K562 (cell line): ENCODE data around the gene RBBP4. TPM values are rescaled to one million over a fixed set of nuclear protein-coding genes. Genes with fewer than 3 reads are reported as not detected.

ENCODE experiments used
- ATAC-seq: fragments of 200-7000 bp; cut with Tn5 transposase; 3 replicates; pipeline ENCODE4 v1.9.1; 2020; ENCODE audit warnings: moderate library complexity
- BruUV-seq: library from RNA; stranded (reverse); fragments of 400-500 nt; replicated peaks from 2 replicates; lab custom pipeline; 2021; lab: Mats Ljungman, UMichigan
- CTCF ChIA-PET: fragments of 300-600 bp; formaldehyde crosslinking; extraction: SDS; loops from one replicate; lab custom pipeline; 2021; ENCODE audit warnings: low intra/inter-chr PET ratio; lab: Yijun Ruan, JAX
- POLR2A ChIA-PET: fragments of 300-600, 350-650 bp; sonication (Branson Sonifier 250); formaldehyde crosslinking; extraction: SDS; loops from one replicate; lab custom pipeline; 2021; ENCODE audit warnings: antibody characterized with exemption, inconsistent platforms; lab: Yijun Ruan, JAX
- DNase-seq, 4 experiments: peaks; one replicate each; pipeline versions ENCODE4 v3.0.0 to v3.0.0-alpha.2; 2011 to 2018; ENCODE audit warnings: low spot score in 3 of 4, mixed read lengths in 3 of 4; ENCODE audit errors: extremely low read depth in 1 of 4
- FAIRE-seq: peaks from 2 replicates; lab custom pipeline; 2011; peaks lifted over from hg19 to GRCh38; lab: Jason Lieb, UNC
- H2AFZ ChIP-seq: 2 replicates; pipeline ENCODE4 v1.6.0; 2011; ENCODE audit warnings: low read depth, low read length, control low read depth, inconsistent platforms
- H3K27ac ChIP-seq: fragments of 200-600 bp; 3 replicates; pipeline ENCODE4 v1.8.0; 2011; ENCODE audit warnings: low read depth, mild to moderate bottlenecking, control low read depth, inconsistent platforms, low read length, moderate library complexity, mixed read lengths; ENCODE audit errors: extremely low read depth
- H3K27me3 ChIP-seq, 2 experiments: fragments of 300-600 bp in 1 of 2; 2 replicates in 1 of 2; 3 replicates in 1 of 2; pipeline versions ENCODE4 v1.6.0 to v1.8.0; 2011; ENCODE audit warnings: inconsistent platforms in 2 of 2, low read length in 2 of 2, mild to moderate bottlenecking in 1 of 2, mixed read lengths in 1 of 2, moderate library complexity in 1 of 2; ENCODE audit not compliant: control insufficient read depth in 2 of 2, insufficient read depth in 2 of 2
- H3K36me3 ChIP-seq: fragments of 300-600 bp; 3 replicates; pipeline ENCODE4 v1.8.0; 2011; ENCODE audit warnings: mild to moderate bottlenecking, low read length, inconsistent platforms; ENCODE audit not compliant: control insufficient read depth, insufficient read depth
- H3K4me1 ChIP-seq, 2 experiments: fragments of 200-600 bp in 1 of 2; replicated peaks in 1 of 2; 2 replicates in 1 of 2; 3 replicates in 1 of 2; pipeline versions ENCODE4 v1.5.1 to v1.8.0; 2011; ENCODE audit warnings: inconsistent platforms in 2 of 2, low read length in 2 of 2, mild to moderate bottlenecking in 1 of 2, mixed read lengths in 1 of 2, moderate library complexity in 1 of 2; ENCODE audit not compliant: control insufficient read depth in 2 of 2, insufficient read depth in 2 of 2
- H3K4me2 ChIP-seq: 2 replicates; pipeline ENCODE4 v1.6.1; 2011; ENCODE audit warnings: low read length, control low read depth, inconsistent platforms, mixed read lengths; ENCODE audit not compliant: insufficient read depth
- H3K4me3 ChIP-seq: fragments of 200-600 bp; sonication (generic), shearing (Covaris generic); 2 replicates; pipeline ENCODE4 v1.5.1; 2016; ENCODE audit warnings: control low read depth, inconsistent platforms
- H3K79me2 ChIP-seq: fragments of 200-600 bp; 3 replicates; pipeline ENCODE4 v1.8.0; 2011; ENCODE audit warnings: low read length, inconsistent platforms; ENCODE audit not compliant: control insufficient read depth, insufficient read depth
- H3K9ac ChIP-seq, 2 experiments: 2 replicates each; pipeline versions ENCODE4 v1.6.0 to v1.6.1; 2011; ENCODE audit warnings: low read depth in 2 of 2, low read length in 2 of 2, control low read depth in 1 of 2, inconsistent platforms in 1 of 2, mild to moderate bottlenecking in 1 of 2, mixed read lengths in 1 of 2; ENCODE audit not compliant: insufficient read depth in 1 of 2
- H3K9me1 ChIP-seq: one replicate; pipeline ENCODE4 v1.6.0; 2011; ENCODE audit warnings: inconsistent platforms, mild to moderate bottlenecking, low read length, moderate library complexity; ENCODE audit not compliant: control insufficient read depth, insufficient read depth
- H3K9me3 ChIP-seq: replicated peaks from 2 replicates; pipeline ENCODE4 v1.5.1; 2011; ENCODE audit warnings: low read depth, low read length, inconsistent platforms; ENCODE audit not compliant: control insufficient read depth, insufficient read depth
- H4K20me1 ChIP-seq: replicated peaks from 2 replicates; pipeline ENCODE4 v1.6.1; 2011; ENCODE audit warnings: low read length, inconsistent platforms, mixed read lengths; ENCODE audit not compliant: control insufficient read depth, insufficient read depth
- ATF1 ChIP-seq, 2 experiments: fragments of 450-650 bp in 1 of 2; IDR thresholded peaks; 2 replicates each; pipeline ENCODE4 v1.6.1; 2016; ENCODE audit warnings: missing compliant biosample characterization in 1 of 2, missing genetic modification characterization in 1 of 2
- ATF3 ChIP-seq, 2 experiments: fragments of 450-650 bp in 1 of 2; sonication (generic) in 1 of 2; formaldehyde crosslinking in 1 of 2; IDR thresholded peaks in 1 of 2; conservative IDR thresholded peaks in 1 of 2; 2 replicates each; pipeline versions ENCODE4 v1.6.1 to v1.8.1; 2016 to 2023; ENCODE audit warnings: mild to moderate bottlenecking in 2 of 2, moderate library complexity in 2 of 2, inconsistent platforms in 1 of 2, missing genetic modification reagents in 1 of 2
- BRF2 ChIP-seq: IDR thresholded peaks from 3 replicates; pipeline ENCODE4 v1.6.1; 2011; ENCODE audit warnings: borderline replicate concordance, mild to moderate bottlenecking; ENCODE audit not compliant: insufficient read length, insufficient read depth
- CREM ChIP-seq: IDR thresholded peaks from 2 replicates; pipeline ENCODE4 v1.6.1; 2014; ENCODE audit warnings: antibody characterized with exemption, low read depth
- EWSR1 ChIP-seq: fragments of 450-650 bp; IDR thresholded peaks from 2 replicates; pipeline ENCODE4 v1.6.1; 2018; ENCODE audit warnings: borderline replicate concordance, mild to moderate bottlenecking, low read depth, moderate library complexity; ENCODE audit not compliant: partially characterized antibody
- JUN ChIP-seq, 2 experiments: sonication (generic) in 1 of 2; formaldehyde crosslinking in 1 of 2; IDR thresholded peaks; 2 replicates each; pipeline versions ENCODE4 v1.6.1 to v1.8.0; 2012 to 2022; ENCODE audit warnings: borderline replicate concordance in 2 of 2, mild to moderate bottlenecking in 2 of 2, improper control_type of control experiment in 1 of 2, low read depth in 1 of 2, low read length in 1 of 2, missing genetic modification reagents in 1 of 2
- MAFK ChIP-seq: IDR thresholded peaks from 2 replicates; pipeline ENCODE4 v1.6.1; 2011; ENCODE audit warnings: low read length, improper control_type of control experiment
- PREB ChIP-seq: sonication (generic); formaldehyde crosslinking; IDR thresholded peaks from 2 replicates; pipeline ENCODE4 v1.8.1; 2023; ENCODE audit warnings: mild to moderate bottlenecking, missing genetic modification reagents
- RAD21 ChIP-seq, 2 experiments: fragments of 250-450 bp in 1 of 2; fragments of 450-650 bp in 1 of 2; sonication (Bioruptor Pico) in 1 of 2; formaldehyde crosslinking in 1 of 2; IDR thresholded peaks in 1 of 2; conservative IDR thresholded peaks in 1 of 2; 2 replicates each; pipeline versions ENCODE4 v1.4.0 to v1.8.0; 2020 to 2022; ENCODE audit warnings: mild to moderate bottlenecking in 2 of 2, moderate library complexity in 1 of 2
- SUPT5H ChIP-seq: fragments of 450-650 bp; IDR thresholded peaks from 2 replicates; pipeline ENCODE4 v1.6.1; 2016
- TARDBP ChIP-seq: fragments of 450-650 bp; IDR thresholded peaks from 2 replicates; pipeline ENCODE4 v1.6.1; 2016
- ZNF274 ChIP-seq: IDR thresholded peaks from 2 replicates; pipeline ENCODE4 v1.6.1; 2011; ENCODE audit warnings: low read depth, mild to moderate bottlenecking, low read length, moderate library complexity, borderline replicate concordance
- ZNF561 ChIP-seq: fragments of 450-650 bp; formaldehyde crosslinking; conservative IDR thresholded peaks from 2 replicates; pipeline ENCODE4 v1.4.0; 2020; ENCODE audit warnings: mild to moderate bottlenecking, moderate library complexity
- WGBS: fragments of 100-300 bp; shearing (Covaris generic); methylation state at CpG from one replicate; pipeline ENCODE4 v1.1.6; 2016; ENCODE audit warnings: low coverage, mixed read lengths; ENCODE audit not compliant: insufficient coverage; ENCODE audit errors: missing lambda C conversion rate; 5-methylcytosine and 5-hydroxymethylcytosine counted together
- in situ Hi-C: fragments of 300-500 bp; cut with MboI; formaldehyde crosslinking; loops from 4 replicates; pipeline ENCODE4 v1.15.0; 2018; ENCODE audit warnings: inconsistent platforms, mixed read lengths
- intact Hi-C: fragments of 100-400 bp; cut with micrococcal nuclease; formaldehyde crosslinking; loops from 2 replicates; pipeline ENCODE4 v1.14.2; 2022
- polyA plus RNA-seq, 8 experiments: library from polyadenylated mRNA; depleted of rRNA in 4 of 8; stranded (reverse) in 5 of 8; unstranded in 3 of 8; fragments of >200 nt; fragmentation: Nextera tagmentation in 2 of 8; fragmentation: Illumina TruSeq in 1 of 8; extraction: Ambion mirVana in 2 of 8; extraction: Trizol in 1 of 8; gene quantifications; 2 replicates each; pipeline versions ENCODE4 v1.2.1 to v1.2.3, GENCODE V29; 2011 to 2014; ENCODE audit warnings: inconsistent platforms in 1 of 8, missing spikeins in 1 of 8
- total RNA-seq, 7 experiments: library from RNA; depleted of rRNA in 6 of 7; stranded (reverse); fragments of >200 nt in 6 of 7; fragmentation: Illumina TruSeq in 2 of 7; extraction: Trizol in 2 of 7; gene quantifications; 2 replicates each; pipeline versions ENCODE4 v1.2.1 to v1.2.3, GENCODE V29; 2011 to 2021; ENCODE audit warnings: low replicate concordance in 1 of 7

Gene RBBP4
- total and polyA plus RNA-seq, 9 of the 15 experiments (the other 6 are each of a cell fraction or from before 2014, with no cell fraction given): 185 to 409 (median 259) TPM

- Histone ChIP-seq H3K27me3 (no peaks in the 10 kb centered on the region), H3K4me2 (no peak overlapping the region), H3K9me3 (no peaks in the 10 kb centered on the region), H4K20me1 (no peaks in the 10 kb centered on the region; the same call in 1 of the 2 replicates), H3K27ac (no peak overlapping the region), H3K36me3 (peaks cover 19% of the 10 kb centered on the region; the same call in 1 of the 3 replicates), H2AFZ (no peak overlapping the region), H3K4me1 (no peaks in the 10 kb centered on the region; a peak in 1 of 5 replicates), H3K79me2 (no peaks in the 10 kb centered on the region), H3K4me3 (no peak overlapping the region), H3K9me1 (no peaks in the 10 kb centered on the region), H3K9ac (no peak overlapping the region)
- in situ Hi-C loops (no loop called here), intact Hi-C loops (loop anchor here (5.0 kb wide), 1 partner anchor 98 kb away; no protein-coding TSS in a partner anchor)
- CTCF ChIA-PET: no interaction called here
- POLR2A ChIA-PET: interaction anchor here (1.2 kb wide), 1 partner anchor 10 kb away, joined by 5 read pairs; no protein-coding TSS in a partner anchor
- FAIRE-seq (no peak), ATAC-seq (no peak), DNase-seq (no peak)
- BruUV-seq: no TSS peak
- 65% methylated on average over 5 of the region's 5 CpGs for WGBS
- TF ChIP-seq BRF2: no peak
- TF ChIP-seq SUPT5H: 0 out of 2 replicates have a peak, but pooled peaks have one; percentile 20
- no peak for TF ChIP-seq TARDBP
- no peak for TF ChIP-seq ATF3 (IDR thresholded peaks at IDR 0.05)
- no peak for TF ChIP-seq ATF3 (CRISPR knock-in tag; conservative IDR thresholded peaks at IDR 0.05)
- TF ChIP-seq ZNF561 (CRISPR knock-in tag): no peak
- no peak for TF ChIP-seq ZNF274
- TF ChIP-seq EWSR1: no peak
- TF ChIP-seq PREB: no peak
- no peak for TF ChIP-seq MAFK
- TF ChIP-seq RAD21 (CRISPR knock-in tag; conservative IDR thresholded peaks at IDR 0.05 in 1 of 2, IDR thresholded peaks at IDR 0.05 in 1 of 2): peak; percentile 40
- TF ChIP-seq ATF1 (CRISPR knock-in tag; IDR thresholded peaks at IDR 0.05): no peak
- TF ChIP-seq ATF1 (tag; IDR thresholded peaks at IDR 0.05): no peak
- TF ChIP-seq JUN (IDR thresholded peaks at IDR 0.05; ENCODE audit: borderline replicate concordance, low read depth, low read length): no peak
- TF ChIP-seq JUN (CRISPR knock-in tag; IDR thresholded peaks at IDR 0.05; ENCODE audit: borderline replicate concordance): no peak
- TF ChIP-seq CREM: no peak
These were observed 31.1 kb upstream of the RBBP4 start for GRCh38 chr1:32619701-32620485.
